NCI-H2107 treated with DMSO at 0.1 percent for 48 hours (cell line): ENCODE measurements around the gene FAM193B.
A peak's percentile ranks its signal among the peaks of the same experiment; 100 is the strongest.
"Not testable (repeated sequence)": the region's sequence is repeated elsewhere in the genome, so short reads cannot be mapped to it uniquely, and the experiment has no call there.

ENCODE experiments used
- DNase-seq: peaks from one replicate; lab custom pipeline; 2025; ENCODE audit not compliant: unreplicated experiment; lab: John Stamatoyannopoulos, UW

The FAM193B gene

GRCh38 chr5:177487975-177488374 is 66.4 kb downstream of the FAM193B start:
- no peak for DNase-seq

- no peak for DNase-seq
Observed at GRCh38 chr5:177487144-177487543, 67.2 kb downstream of the FAM193B start.

GRCh38 chr5:177486256-177486655 is 68.1 kb downstream of the FAM193B start:
- no peak for DNase-seq

- not testable (repeated sequence) for DNase-seq
Observed at GRCh38 chr5:177485753-177486152, 68.6 kb downstream of the FAM193B start.

GRCh38 chr5:177484902-177485549 is 69.3 kb downstream of the FAM193B start:
- DNase-seq, result no peak

GRCh38 chr5:177483994-177484901 is 70.1 kb downstream of the FAM193B start:
- no peak for DNase-seq

- DNase-seq, result no peak
Observed at GRCh38 chr5:177483042-177483441, 71.3 kb downstream of the FAM193B start.

- no peak for DNase-seq
Observed at GRCh38 chr5:177482359-177482795, 72.0 kb downstream of the FAM193B start.

GRCh38 chr5:177479774-177480173 is 74.6 kb downstream of the FAM193B start:
- no peak for DNase-seq

GRCh38 chr5:177478711-177479646 is 75.4 kb downstream of the FAM193B start:
- DNase-seq, result peak; percentile 15

- no peak for DNase-seq
Observed at GRCh38 chr5:177477701-177478477, 76.5 kb downstream of the FAM193B start.

GRCh38 chr5:177476531-177477233 is 77.7 kb downstream of the FAM193B start:
- no peak for DNase-seq

- DNase-seq, result no peak
Observed at GRCh38 chr5:177475563-177476427, 78.6 kb downstream of the FAM193B start.

- DNase-seq, result no peak
Observed at GRCh38 chr5:177474846-177475562, 79.4 kb downstream of the FAM193B start.

- DNase-seq, result no peak
Observed at GRCh38 chr5:177474002-177474476, 80.3 kb downstream of the FAM193B start.

- no peak for DNase-seq
Observed at GRCh38 chr5:177473443-177474001, 80.8 kb downstream of the FAM193B start, which contains the start of gene DBN1. Gene DBN1 (minus strand): TSS chr5:177473634. CDS start chr5:177473521, 113 bp downstream.
